Keratinocyte (primary cell): ENCODE results near the gene ABCC6. TPM values are rescaled to one million over a fixed set of nuclear protein-coding genes. Genes with fewer than 3 reads are reported as not detected.

Experiments used
- DNase-seq: peaks from one replicate; pipeline ENCODE4 v3.0.0-alpha.2; 2011; ENCODE audit warnings: low read depth, missing footprints, low spot score
- FAIRE-seq: peaks from 2 replicates; lab custom pipeline; 2011; peaks lifted over from hg19 to GRCh38; lab: Jason Lieb, UNC
- H2AFZ ChIP-seq: 2 replicates; pipeline ENCODE4 v1.6.0; 2012; ENCODE audit warnings: low read length, control low read depth, inconsistent platforms; ENCODE audit not compliant: control insufficient read depth
- H3K27ac ChIP-seq: 2 replicates; pipeline ENCODE4 v1.5.1; 2011; ENCODE audit warnings: low read length; ENCODE audit not compliant: control insufficient read depth, insufficient read depth
- H3K27me3 ChIP-seq: 3 replicates; pipeline ENCODE4 v1.6.0; 2011; ENCODE audit warnings: low read length; ENCODE audit not compliant: control insufficient read depth, insufficient read depth; ENCODE audit errors: extremely low read depth
- H3K36me3 ChIP-seq, 2 experiments: 2 replicates in 1 of 2; 3 replicates in 1 of 2; pipeline ENCODE4 v1.5.1; 2011; ENCODE audit warnings: low read length in 2 of 2, mild to moderate bottlenecking in 1 of 2; ENCODE audit not compliant: control insufficient read depth in 2 of 2, insufficient read depth in 2 of 2; ENCODE audit errors: extremely low read depth in 1 of 2
- H3K4me1 ChIP-seq: 3 replicates; pipeline ENCODE4 v1.5.1; 2011; ENCODE audit warnings: low read length; ENCODE audit not compliant: control insufficient read depth, insufficient read depth; ENCODE audit errors: extremely low read depth
- H3K4me2 ChIP-seq: 3 replicates; pipeline ENCODE4 v1.6.0; 2011; ENCODE audit warnings: low read depth, low read length; ENCODE audit not compliant: control insufficient read depth, insufficient read depth; ENCODE audit errors: extremely low read depth
- H3K4me3 ChIP-seq, 3 experiments: fragments of 200-600 bp in 1 of 3; sonication (generic) in 1 of 3; 2 replicates in 2 of 3; 3 replicates in 1 of 3; pipeline ENCODE4 v1.5.1; 2011 to 2016; ENCODE audit warnings: low read length in 3 of 3, mild to moderate bottlenecking in 3 of 3, control low read depth in 2 of 3, inconsistent platforms in 1 of 3, low read depth in 1 of 3, mixed read lengths in 1 of 3, mixed run types in 1 of 3, moderate library complexity in 1 of 3; ENCODE audit not compliant: control insufficient read depth in 2 of 3, insufficient read depth in 2 of 3; ENCODE audit errors: extremely low read depth in 1 of 3
- H3K79me2 ChIP-seq: 2 replicates; pipeline ENCODE4 v1.6.0; 2012; ENCODE audit warnings: low read length; ENCODE audit not compliant: control insufficient read depth, insufficient read depth
- H3K9ac ChIP-seq: 3 replicates; pipeline ENCODE4 v1.6.0; 2011; ENCODE audit warnings: low read length; ENCODE audit not compliant: control insufficient read depth, insufficient read depth; ENCODE audit errors: extremely low read depth
- H3K9me1 ChIP-seq: 3 replicates; pipeline ENCODE4 v1.6.0; 2011; ENCODE audit warnings: low read length; ENCODE audit not compliant: control insufficient read depth, insufficient read depth; ENCODE audit errors: extremely low read depth
- H3K9me3 ChIP-seq: 2 replicates; pipeline ENCODE4 v1.5.1; 2012; ENCODE audit warnings: low read depth, low read length; ENCODE audit not compliant: control insufficient read depth
- H4K20me1 ChIP-seq: 3 replicates; pipeline ENCODE4 v1.6.0; 2011; ENCODE audit warnings: low read length; ENCODE audit not compliant: control insufficient read depth, insufficient read depth; ENCODE audit errors: extremely low read depth
- CTCF ChIP-seq, 3 experiments: IDR thresholded peaks in 1 of 3; conservative IDR thresholded peaks in 1 of 3; optimal IDR thresholded peaks in 1 of 3; 2 replicates in 2 of 3; 3 replicates in 1 of 3; pipeline versions ENCODE3 to v1.5.1; 2011; ENCODE audit warnings: low read length in 3 of 3, mild to moderate bottlenecking in 3 of 3, moderate library complexity in 2 of 3, control low read depth in 1 of 3, inconsistent platforms in 1 of 3; ENCODE audit not compliant: insufficient read depth in 2 of 3; ENCODE audit errors: extremely low read depth in 1 of 3
- EZH2 ChIP-seq: IDR thresholded peaks from one replicate; pipeline ENCODE4 v1.6.1; 2012; ENCODE audit warnings: inconsistent platforms, mild to moderate bottlenecking, low read length, moderate library complexity
- dilution Hi-C: fragments of 300-500 bp; cut with MboI; formaldehyde crosslinking; loops from one replicate; pipeline ENCODE4 v1.7.0; 2020; ENCODE audit warnings: low sequenced_read_pairs; ENCODE audit not compliant: extremely low pct_ligation_motif_present
- polyA plus RNA-seq, 5 experiments: library from polyadenylated mRNA; depleted of rRNA in 3 of 5; stranded (reverse) in 3 of 5; stranded (forward) in 1 of 5; unstranded in 1 of 5; fragments of >200 nt; gene quantifications; 1 replicate in 1 of 5; 2 replicates in 3 of 5; 3 replicates in 1 of 5; pipeline versions ENCODE4 v1.2.1 to v1.2.3, GENCODE V29; 2011 to 2012; ENCODE audit warnings: missing spikeins in 2 of 5, low read depth in 1 of 5, low replicate concordance in 1 of 5

ABCC6 gene
- polyA plus RNA-seq, 1 donor (not counting 4 experiments of a cell fraction or from before 2014, with no cell fraction given), result not detected

- no peak overlapping the region for H2AFZ ChIP-seq
- no peak for DNase-seq
- no peak for FAIRE-seq
- TF ChIP-seq EZH2, result no peak
- no peak for TF ChIP-seq CTCF (optimal IDR thresholded peaks at IDR 0.05 in 1 of 3, IDR thresholded peaks at IDR 0.05 in 1 of 3, conservative IDR thresholded peaks at IDR 0.05 in 1 of 3; ENCODE audit: extremely low read depth in 1 of 3, insufficient read depth in 2 of 3, low read length in 3 of 3)
- H3K4me1 ChIP-seq, result no peaks in the 10 kb centered on the region
- H3K79me2 ChIP-seq, result no peaks in the 10 kb centered on the region
- H3K4me2 ChIP-seq, result no peak overlapping the region
- no peak overlapping the region for H3K4me3 ChIP-seq
- H3K27me3 ChIP-seq, result no peaks in the 10 kb centered on the region
- dilution Hi-C loops, result no loop called here
- no peaks in the 10 kb centered on the region for H3K9me1 ChIP-seq
- H3K9me3 ChIP-seq, result no peaks in the 10 kb centered on the region
- H4K20me1 ChIP-seq, result no peaks in the 10 kb centered on the region
- H3K27ac ChIP-seq, result no peak overlapping the region
- no peak overlapping the region for H3K9ac ChIP-seq
- H3K36me3 ChIP-seq, result no peaks in the 10 kb centered on the region
These were observed 56.3 kb downstream of the ABCC6 start for GRCh38 chr16:16166949-16167348.

- no peak overlapping the region for H3K27ac ChIP-seq
- H3K9me3 ChIP-seq, result no peaks in the 10 kb centered on the region
- H3K9me1 ChIP-seq, result no peaks in the 10 kb centered on the region
- no peak for FAIRE-seq
- H3K9ac ChIP-seq, result no peak overlapping the region
- DNase-seq, result no peak
- H3K27me3 ChIP-seq, result no peaks in the 10 kb centered on the region
- no peak overlapping the region for H3K4me3 ChIP-seq
- no peaks in the 10 kb centered on the region for H3K79me2 ChIP-seq
- dilution Hi-C loops, result no loop called here
- H3K4me2 ChIP-seq, result no peak overlapping the region
- no peaks in the 10 kb centered on the region for H4K20me1 ChIP-seq
- H3K4me1 ChIP-seq, result no peaks in the 10 kb centered on the region
- no peaks in the 10 kb centered on the region for H3K36me3 ChIP-seq
- H2AFZ ChIP-seq, result no peak overlapping the region
- TF ChIP-seq EZH2, result no peak
- TF ChIP-seq CTCF (optimal IDR thresholded peaks at IDR 0.05 in 1 of 3, IDR thresholded peaks at IDR 0.05 in 1 of 3, conservative IDR thresholded peaks at IDR 0.05 in 1 of 3; ENCODE audit: extremely low read depth in 1 of 3, insufficient read depth in 2 of 3, low read length in 3 of 3), result no peak
These were observed 57.2 kb downstream of the ABCC6 start for GRCh38 chr16:16166085-16166484.
